Ascending aorta (tissue), 2 donors: Measurements from ENCODE around the gene KNTC1. TPM values are rescaled to one million over a fixed set of nuclear protein-coding genes. Genes with fewer than 3 reads are reported as not detected.

Experiments used
- DNase-seq, 2 donors: peaks; one replicate each; pipeline ENCODE4 v3.0.0-alpha.2; 2019; ENCODE audit warnings: low spot score in 2 of 2
- H3K27ac ChIP-seq, 2 donors: fragments of 200-600 bp; sonication (generic); one replicate each; pipeline ENCODE4 v1.5.1; 2016 to 2017; ENCODE audit warnings: mild to moderate bottlenecking in 1 of 2
- H3K27me3 ChIP-seq: fragments of 200-600 bp; sonication (generic); one replicate; pipeline ENCODE4 v1.5.1; 2017
- H3K36me3 ChIP-seq, 2 donors: fragments of 200-600 bp; sonication (generic); one replicate each; pipeline ENCODE4 v1.5.1; 2016
- H3K4me1 ChIP-seq, 2 donors: fragments of 200-600 bp; sonication (generic); one replicate each; pipeline ENCODE4 v1.5.1; 2016 to 2017; ENCODE audit warnings: mild to moderate bottlenecking in 1 of 2
- H3K4me3 ChIP-seq, 2 donors: fragments of 200-600 bp; sonication (generic); one replicate each; pipeline ENCODE4 v1.5.1; 2016 to 2017; ENCODE audit warnings: mild to moderate bottlenecking in 1 of 2
- H3K9me3 ChIP-seq, 2 donors: fragments of 200-600 bp; sonication (generic); one replicate each; pipeline ENCODE4 v1.5.1; 2016
- intact Hi-C: fragments of 100-400 bp; cut with DNase I; formaldehyde crosslinking; loops from one replicate; pipeline ENCODE4 v1.15.1; 2023
- total RNA-seq: library from RNA; depleted of rRNA; stranded (reverse); fragments of >200 nt; gene quantifications from one replicate; pipeline ENCODE4 v1.1.0, GENCODE V29; 2016
- TF ChIP-seq, protein P1 (sequence below), 3 experiments: fragments of 200-600 bp in 2 of 3; fragments of 450-650 bp in 1 of 3; sonication (generic) in 2 of 3; IDR thresholded peaks; one replicate each; pipeline ENCODE4 v1.5.1; 2016 to 2019; ENCODE audit warnings: antibody characterized with exemption in 3 of 3, mild to moderate bottlenecking in 1 of 3, moderate library complexity in 1 of 3

KNTC1 gene
- total RNA-seq, 1 donor from 2014 or later: 10.5 TPM

DNA sequence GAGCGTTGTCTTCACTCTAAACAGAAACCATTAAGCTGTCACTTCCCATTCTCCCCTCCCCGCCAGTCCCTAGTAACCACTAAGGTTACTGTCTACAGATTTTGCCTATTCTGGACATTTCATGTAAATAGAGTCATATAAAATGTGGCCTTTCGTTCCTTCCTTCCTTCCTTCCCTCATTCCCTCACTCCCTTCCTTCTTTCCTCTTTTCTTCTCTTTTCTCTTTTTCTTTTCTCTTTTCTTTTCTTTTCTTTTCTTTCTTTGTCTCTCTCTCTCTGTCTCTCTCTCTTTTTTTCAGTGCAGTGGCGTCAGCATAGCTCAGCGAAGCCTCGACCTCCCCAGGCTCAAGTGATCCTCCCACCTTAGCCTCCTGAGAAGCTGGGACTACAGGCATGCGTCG, 138.3 kb downstream of the KNTC1 start:
- no peaks in the 10 kb centered on the region for H3K4me1 ChIP-seq
- DNase-seq: no peak

DNA sequence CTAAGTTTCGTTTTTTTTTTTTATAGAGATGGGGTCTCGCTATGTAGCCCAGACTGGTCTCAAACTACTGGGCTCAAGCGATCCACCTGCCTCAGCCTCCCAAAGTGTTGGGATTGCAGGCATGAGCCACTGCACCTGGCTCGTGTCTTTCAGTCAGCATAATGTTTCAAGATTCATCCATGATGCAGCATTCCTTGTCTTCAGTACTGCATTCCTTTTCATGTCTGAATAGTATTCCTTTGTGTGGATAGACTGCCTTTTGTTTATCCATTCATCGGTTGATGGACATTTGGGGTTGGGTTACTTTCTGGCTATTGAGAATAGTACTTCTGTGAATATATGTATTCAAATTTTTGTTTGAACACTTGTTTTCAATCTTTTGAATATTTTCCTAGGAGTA, 138.7 kb downstream of the KNTC1 start:
- intact Hi-C loops: no loop called here
- H3K27ac ChIP-seq: no peak overlapping the region
- H3K27me3 ChIP-seq: no peaks in the 10 kb centered on the region
- no peaks in the 10 kb centered on the region for H3K9me3 ChIP-seq
- TF ChIP-seq, protein P1, sequence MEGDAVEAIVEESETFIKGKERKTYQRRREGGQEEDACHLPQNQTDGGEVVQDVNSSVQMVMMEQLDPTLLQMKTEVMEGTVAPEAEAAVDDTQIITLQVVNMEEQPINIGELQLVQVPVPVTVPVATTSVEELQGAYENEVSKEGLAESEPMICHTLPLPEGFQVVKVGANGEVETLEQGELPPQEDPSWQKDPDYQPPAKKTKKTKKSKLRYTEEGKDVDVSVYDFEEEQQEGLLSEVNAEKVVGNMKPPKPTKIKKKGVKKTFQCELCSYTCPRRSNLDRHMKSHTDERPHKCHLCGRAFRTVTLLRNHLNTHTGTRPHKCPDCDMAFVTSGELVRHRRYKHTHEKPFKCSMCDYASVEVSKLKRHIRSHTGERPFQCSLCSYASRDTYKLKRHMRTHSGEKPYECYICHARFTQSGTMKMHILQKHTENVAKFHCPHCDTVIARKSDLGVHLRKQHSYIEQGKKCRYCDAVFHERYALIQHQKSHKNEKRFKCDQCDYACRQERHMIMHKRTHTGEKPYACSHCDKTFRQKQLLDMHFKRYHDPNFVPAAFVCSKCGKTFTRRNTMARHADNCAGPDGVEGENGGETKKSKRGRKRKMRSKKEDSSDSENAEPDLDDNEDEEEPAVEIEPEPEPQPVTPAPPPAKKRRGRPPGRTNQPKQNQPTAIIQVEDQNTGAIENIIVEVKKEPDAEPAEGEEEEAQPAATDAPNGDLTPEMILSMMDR (IDR thresholded peaks at IDR 0.05): no peak
- no peaks in the 10 kb centered on the region for H3K4me1 ChIP-seq
- no peak overlapping the region for H3K4me3 ChIP-seq
- no peaks in the 10 kb centered on the region for H3K36me3 ChIP-seq
- no peak for DNase-seq

More for the DNA sequence above, 138.3 kb downstream of the KNTC1 start:
- Histone ChIP-seq H3K9me3 (no peaks in the 10 kb centered on the region), H3K27ac (no peak overlapping the region), H3K27me3 (no peaks in the 10 kb centered on the region), H3K36me3 (no peaks in the 10 kb centered on the region), H3K4me3 (no peak overlapping the region)
- TF ChIP-seq, protein P1 (IDR thresholded peaks at IDR 0.05): no peak
- intact Hi-C loops: no loop called here

DNA sequence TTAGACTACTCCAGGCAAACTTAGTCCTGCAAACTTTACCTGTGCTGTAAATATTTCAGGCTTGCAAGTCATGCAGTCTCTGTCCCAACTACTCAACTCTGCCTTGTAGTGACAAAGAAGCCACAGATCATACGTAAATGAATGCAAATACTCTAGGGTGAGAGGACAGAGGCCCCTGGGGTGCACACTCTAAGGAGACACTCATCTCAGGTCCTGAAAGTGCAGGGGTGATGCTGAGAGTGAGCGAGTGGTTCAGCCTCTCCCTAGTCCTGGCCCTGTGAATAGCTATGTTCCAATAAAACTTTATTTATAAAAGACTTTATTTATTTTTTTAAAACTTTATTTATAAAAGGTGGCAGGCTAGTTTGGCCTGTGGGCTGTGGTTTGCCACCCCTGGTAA, 141.2 kb downstream of the KNTC1 start:
- intact Hi-C loops: no loop called here
- TF ChIP-seq, protein P1 (IDR thresholded peaks at IDR 0.05): no peak
- no peak for DNase-seq
- H3K36me3 ChIP-seq: no peaks in the 10 kb centered on the region
- no peaks in the 10 kb centered on the region for H3K27me3 ChIP-seq
- no peak overlapping the region for H3K27ac ChIP-seq
- H3K9me3 ChIP-seq: no peaks in the 10 kb centered on the region
- H3K4me3 ChIP-seq: no peak overlapping the region
- H3K4me1 ChIP-seq: no peaks in the 10 kb centered on the region

DNA sequence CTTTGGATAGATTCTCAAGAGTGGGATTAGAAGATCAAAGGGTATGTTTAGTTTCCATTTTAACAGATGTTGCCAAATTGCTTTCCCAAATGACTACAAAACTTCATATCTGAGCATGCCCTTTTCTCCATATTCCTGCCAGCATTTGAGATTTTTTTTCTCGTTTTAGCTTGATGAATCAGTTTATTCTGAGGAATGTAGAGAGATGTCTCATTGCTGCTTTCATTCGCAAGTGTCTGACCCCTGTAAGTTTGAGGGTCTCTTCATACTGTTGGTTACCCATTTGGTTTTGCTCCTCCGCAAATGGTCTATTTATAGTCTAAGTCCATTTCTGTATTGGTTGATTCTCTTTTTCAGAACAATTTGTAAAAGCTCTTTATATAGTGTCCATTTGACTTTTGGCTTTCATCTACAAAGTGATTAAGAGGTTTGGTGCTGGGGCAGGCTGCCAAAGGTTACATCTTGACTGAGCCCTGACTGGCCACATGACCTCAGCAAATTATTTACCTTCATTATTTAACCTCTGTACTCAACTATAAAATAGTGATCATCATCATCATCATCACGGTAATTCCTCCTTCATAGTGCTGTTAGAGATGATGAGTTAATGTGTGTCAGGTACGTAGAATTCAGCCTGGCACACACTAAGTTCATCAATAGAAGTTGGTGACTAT, 142.5 kb downstream of the KNTC1 start:
- no peak overlapping the region for H3K27ac ChIP-seq
- TF ChIP-seq, protein P1 (IDR thresholded peaks at IDR 0.05): no peak
- no peaks in the 10 kb centered on the region for H3K4me1 ChIP-seq
- H3K4me3 ChIP-seq: no peak overlapping the region
- intact Hi-C loops: no loop called here
- H3K27me3 ChIP-seq: no peaks in the 10 kb centered on the region
- no peaks in the 10 kb centered on the region for H3K36me3 ChIP-seq
- no peaks in the 10 kb centered on the region for H3K9me3 ChIP-seq
- DNase-seq: no peak

DNA sequence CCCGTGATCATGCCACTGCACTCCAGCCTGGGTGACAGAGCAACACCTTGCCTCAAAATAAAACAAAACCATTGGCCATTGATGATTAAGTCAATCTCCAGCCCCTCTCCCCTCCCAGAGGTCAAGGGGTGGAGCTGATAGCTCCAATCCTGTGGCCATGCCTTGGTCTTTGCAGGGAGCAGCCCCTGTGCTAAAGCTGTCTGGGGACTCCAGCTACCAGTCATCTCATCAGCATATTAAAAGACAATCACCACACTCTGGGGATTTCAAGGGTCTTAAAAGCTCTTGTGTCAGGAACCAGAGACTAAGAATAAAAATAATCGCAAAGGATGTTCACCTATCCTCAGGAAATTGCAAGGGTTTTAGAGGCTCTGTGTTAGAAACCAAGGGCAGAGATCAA, 145.5 kb downstream of the KNTC1 start:
- TF ChIP-seq, protein P1 (IDR thresholded peaks at IDR 0.05): no peak
- H3K4me3 ChIP-seq: no peak overlapping the region
- no peak overlapping the region for H3K27ac ChIP-seq
- no peaks in the 10 kb centered on the region for H3K36me3 ChIP-seq
- intact Hi-C loops: no loop called here
- no peaks in the 10 kb centered on the region for H3K4me1 ChIP-seq
- no peaks in the 10 kb centered on the region for H3K27me3 ChIP-seq
- H3K9me3 ChIP-seq: no peaks in the 10 kb centered on the region
- DNase-seq: no peak

Other genes starting within 250 kb of the KNTC1 start
- gene CLIP1, start 104.6 kb upstream of the KNTC1 start, total RNA-seq: 44.7 TPM
- gene ZCCHC8, start 26.3 kb upstream of the KNTC1 start, total RNA-seq: 6.4 TPM
- 44.8 TPM for gene RSRC2, start 313 bp upstream of the KNTC1 start, total RNA-seq
- 3.9 TPM for gene HCAR2, start 176.1 kb downstream of the KNTC1 start, total RNA-seq
- not detected for gene HCAR3, start 189.6 kb downstream of the KNTC1 start, total RNA-seq
- not detected for gene HCAR1, start 203.6 kb downstream of the KNTC1 start, total RNA-seq
- 12.2 TPM for gene DENR, start 225.6 kb downstream of the KNTC1 start, total RNA-seq
- gene CCDC62, start 247.3 kb downstream of the KNTC1 start, total RNA-seq: not detected